H1 (cell line): ENCODE measurements around the gene ELMO1. TPM values are rescaled to one million over a fixed set of nuclear protein-coding genes. Genes with fewer than 3 reads are reported as not detected.

ENCODE experiments used
- CTCF ChIA-PET: fragments of 300-600 bp; sonication (Branson Sonifier 250); formaldehyde crosslinking; loops from one replicate; lab custom pipeline; 2021; ENCODE audit not compliant: partially characterized antibody; lab: Charles Lee
- POLR2A ChIA-PET: fragments of 300-600 bp; sonication (Branson Sonifier 250); formaldehyde crosslinking; loops from one replicate; lab custom pipeline; 2021; ENCODE audit warnings: inconsistent platforms; ENCODE audit not compliant: partially characterized antibody; lab: Charles Lee
- DNase-seq, 2 experiments: peaks; one replicate each; pipeline versions ENCODE4 v3.0.0 to v3.0.0-alpha.2; 2010 to 2022; ENCODE audit warnings: low spot score in 2 of 2, low read depth in 1 of 2, mixed read lengths in 1 of 2
- FAIRE-seq: peaks from 2 replicates; lab custom pipeline; 2011; peaks lifted over from hg19 to GRCh38; lab: Jason Lieb, UNC
- H2AFZ ChIP-seq: 2 replicates; pipeline ENCODE4 v1.8.1; 2012; ENCODE audit warnings: low read length, inconsistent platforms
- H2AK5ac ChIP-seq: 2 replicates; pipeline ENCODE4 v1.6.1; 2013; ENCODE audit warnings: low read depth, low read length
- H2BK120ac ChIP-seq: replicated peaks from 2 replicates; pipeline ENCODE3; 2013; ENCODE audit warnings: low read depth, low read length, inconsistent platforms
- H2BK12ac ChIP-seq: 2 replicates; pipeline ENCODE4 v1.6.1; 2013; ENCODE audit warnings: low read depth, low read length
- H2BK15ac ChIP-seq: 2 replicates; pipeline ENCODE4 v1.6.1; 2013; ENCODE audit warnings: low read length
- H2BK20ac ChIP-seq: 2 replicates; pipeline ENCODE4 v1.6.1; 2013; ENCODE audit warnings: low read length
- H2BK5ac ChIP-seq: 2 replicates; pipeline ENCODE4 v1.6.1; 2013; ENCODE audit warnings: low read depth, low read length
- H3K14ac ChIP-seq: 2 replicates; pipeline ENCODE4 v1.6.1; 2013; ENCODE audit warnings: inconsistent platforms; ENCODE audit not compliant: insufficient read length
- H3K18ac ChIP-seq: 2 replicates; pipeline ENCODE4 v1.6.1; 2013; ENCODE audit warnings: low read length; ENCODE audit errors: extremely low read depth
- H3K23ac ChIP-seq: 2 replicates; pipeline ENCODE4 v1.6.1; 2013; ENCODE audit warnings: inconsistent platforms; ENCODE audit not compliant: insufficient read length
- H3K23me2 ChIP-seq: 2 replicates; pipeline ENCODE4 v1.6.1; 2013; ENCODE audit warnings: low read depth, low read length
- H3K27ac ChIP-seq: 2 replicates; pipeline ENCODE4 v1.6.1; 2011; ENCODE audit warnings: low read depth, low read length, inconsistent platforms
- H3K27me3 ChIP-seq, 4 experiments: replicated peaks in 1 of 4; 1 replicate in 1 of 4; 2 replicates in 3 of 4; pipeline versions ENCODE4 v1.6.1 to v1.8.1; 2011 to 2013; ENCODE audit warnings: low read length in 3 of 4, mild to moderate bottlenecking in 3 of 4, inconsistent platforms in 2 of 4, mixed read lengths in 2 of 4, moderate library complexity in 1 of 4; ENCODE audit not compliant: control insufficient read depth in 3 of 4, insufficient read depth in 3 of 4; ENCODE audit errors: extremely low read depth in 1 of 4
- H3K36me3 ChIP-seq, 4 experiments: 2 replicates each; pipeline versions ENCODE4 v1.6.1 to v1.8.1; 2011 to 2013; ENCODE audit warnings: mild to moderate bottlenecking in 4 of 4, low read length in 3 of 4, moderate library complexity in 2 of 4, control low read depth in 1 of 4, inconsistent platforms in 1 of 4; ENCODE audit not compliant: insufficient read depth in 4 of 4, control insufficient read depth in 2 of 4
- H3K4ac ChIP-seq: replicated peaks from 2 replicates; pipeline ENCODE3; 2013; ENCODE audit warnings: low read length, low read depth, mixed read lengths, inconsistent platforms; ENCODE audit not compliant: insufficient read length
- H3K4me1 ChIP-seq, 4 experiments: replicated peaks in 1 of 4; 1 replicate in 1 of 4; 2 replicates in 3 of 4; pipeline versions ENCODE4 v1.6.1 to v1.8.1; 2011 to 2013; ENCODE audit warnings: low read length in 3 of 4, inconsistent platforms in 2 of 4, mixed read lengths in 1 of 4; ENCODE audit not compliant: insufficient read depth in 4 of 4, control insufficient read depth in 3 of 4
- H3K4me2 ChIP-seq, 2 experiments: 2 replicates each; pipeline versions ENCODE4 v1.6.1 to v1.8.1; 2011 to 2013; ENCODE audit warnings: low read depth in 2 of 2, low read length in 2 of 2, control low read depth in 1 of 2, inconsistent platforms in 1 of 2, mild to moderate bottlenecking in 1 of 2; ENCODE audit not compliant: insufficient read depth in 1 of 2
- H3K4me3 ChIP-seq, 4 experiments: fragments of 200-600, 300-600 bp in 1 of 4; sonication (generic), shearing (Covaris generic), sonication (Bioruptor Twin) in 1 of 4; 2 replicates each; pipeline versions ENCODE4 v1.5.1 to v1.8.1; 2011 to 2016; ENCODE audit warnings: low read length in 4 of 4, low read depth in 3 of 4, control low read depth in 2 of 4, inconsistent platforms in 2 of 4, mild to moderate bottlenecking in 2 of 4, mixed read lengths in 1 of 4, moderate library complexity in 1 of 4; ENCODE audit not compliant: insufficient read depth in 2 of 4; ENCODE audit errors: extremely low read depth in 1 of 4
- H3K56ac ChIP-seq: replicated peaks from 2 replicates; pipeline ENCODE3; 2013; ENCODE audit warnings: low read depth, mild to moderate bottlenecking, mixed read lengths, low read length, inconsistent platforms; ENCODE audit not compliant: insufficient read length
- H3K79me1 ChIP-seq: 2 replicates; pipeline ENCODE4 v1.6.1; 2013; ENCODE audit warnings: low read depth, low read length, control low read depth
- H3K79me2 ChIP-seq, 2 experiments: 2 replicates each; pipeline versions ENCODE4 v1.6.1 to v1.8.1; 2012 to 2013; ENCODE audit warnings: low read length in 2 of 2, mild to moderate bottlenecking in 2 of 2, inconsistent platforms in 1 of 2; ENCODE audit not compliant: insufficient read depth in 2 of 2, control insufficient read depth in 1 of 2
- H3K9ac ChIP-seq, 4 experiments: replicated peaks in 1 of 4; 1 replicate in 1 of 4; 2 replicates in 3 of 4; pipeline versions ENCODE4 v1.6.1 to v1.8.1; 2011 to 2013; ENCODE audit warnings: low read depth in 3 of 4, low read length in 3 of 4, control low read depth in 2 of 4, mild to moderate bottlenecking in 2 of 4, moderate library complexity in 2 of 4, inconsistent platforms in 1 of 4; ENCODE audit errors: extremely low read depth in 1 of 4
- H3K9me3 ChIP-seq, 2 experiments: 2 replicates each; pipeline versions ENCODE4 v1.6.1 to v1.8.1; 2012 to 2013; ENCODE audit warnings: mild to moderate bottlenecking in 2 of 2, moderate library complexity in 2 of 2, control low read depth in 1 of 2, inconsistent platforms in 1 of 2, low read depth in 1 of 2, low read length in 1 of 2, mixed read lengths in 1 of 2; ENCODE audit not compliant: insufficient read depth in 2 of 2
- H4K20me1 ChIP-seq, 2 experiments: replicated peaks in 1 of 2; 2 replicates each; pipeline versions ENCODE3 to v1.8.1; 2011 to 2013; ENCODE audit warnings: inconsistent platforms in 2 of 2, low read length in 2 of 2, mild to moderate bottlenecking in 1 of 2; ENCODE audit not compliant: insufficient read depth in 2 of 2, control insufficient read depth in 1 of 2
- H4K5ac ChIP-seq: 2 replicates; pipeline ENCODE4 v1.6.1; 2013; ENCODE audit warnings: low read length, low read depth, mixed read lengths, inconsistent platforms; ENCODE audit not compliant: insufficient read length
- H4K8ac ChIP-seq: 2 replicates; pipeline ENCODE4 v1.8.0; 2013; ENCODE audit warnings: mild to moderate bottlenecking, moderate library complexity, low read length, inconsistent platforms; ENCODE audit not compliant: insufficient read depth; ENCODE audit errors: extremely low read depth
- H4K91ac ChIP-seq: replicated peaks from 2 replicates; pipeline ENCODE3; 2013; ENCODE audit warnings: low read length, mixed read lengths, inconsistent platforms; ENCODE audit not compliant: insufficient read length
- RAD21 ChIP-seq, 2 experiments: IDR thresholded peaks in 1 of 2; conservative IDR thresholded peaks in 1 of 2; 2 replicates each; pipeline ENCODE4 v1.6.1; 2011; ENCODE audit warnings: low read depth in 2 of 2, low read length in 2 of 2, improper control_type of control experiment in 1 of 2, inconsistent platforms in 1 of 2, mild to moderate bottlenecking in 1 of 2, moderate library complexity in 1 of 2
- SRF ChIP-seq: IDR thresholded peaks from 2 replicates; pipeline ENCODE4 v1.6.1; 2011; ENCODE audit warnings: mild to moderate bottlenecking, low read depth, low read length, moderate library complexity
- WGBS, 2 experiments: shearing (Covaris generic) in 1 of 2; methylation state at CpG; one replicate each; pipeline versions ENCODE4 v1.1.6 to v1.1.7; 2013 to 2015; ENCODE audit warnings: low lambda C conversion rate in 2 of 2, mixed read lengths in 2 of 2, inconsistent platforms in 1 of 2, low coverage in 1 of 2, missing lambda C conversion rate in 1 of 2; ENCODE audit not compliant: insufficient replicate concordance in 2 of 2, insufficient coverage in 1 of 2, insufficient read length in 1 of 2; ENCODE audit errors: extremely low coverage in 1 of 2, missing lambda C conversion rate in 1 of 2; 5-methylcytosine and 5-hydroxymethylcytosine counted together
- polyA plus RNA-seq, 7 experiments: library from polyadenylated mRNA; depleted of rRNA in 3 of 7; stranded (reverse) in 5 of 7; unstranded in 2 of 7; fragments of >200 nt in 5 of 7; fragments of 200-250 nt in 2 of 7; gene quantifications; 1 replicate in 5 of 7; 2 replicates in 1 of 7; 4 replicates in 1 of 7; pipeline versions ENCODE4 v1.2.1 to v1.2.3, GENCODE V29; 2011 to 2013; ENCODE audit warnings: missing spikeins in 2 of 7, mixed read lengths in 2 of 7
- total RNA-seq: library from RNA; stranded (reverse); fragmentation: NEBNext Ultra II Directional; extraction: Animal tissue kit (Norgen Biotek cat#: 25700); gene quantifications from 2 replicates; pipeline ENCODE4 v1.2.1, GENCODE V29; 2021

Gene ELMO1
- total and polyA plus RNA-seq, 2 of the 8 experiments (the other 6 are each of a cell fraction or from before 2014, with no cell fraction given), result 18.4 to 21.0 TPM

DNA sequence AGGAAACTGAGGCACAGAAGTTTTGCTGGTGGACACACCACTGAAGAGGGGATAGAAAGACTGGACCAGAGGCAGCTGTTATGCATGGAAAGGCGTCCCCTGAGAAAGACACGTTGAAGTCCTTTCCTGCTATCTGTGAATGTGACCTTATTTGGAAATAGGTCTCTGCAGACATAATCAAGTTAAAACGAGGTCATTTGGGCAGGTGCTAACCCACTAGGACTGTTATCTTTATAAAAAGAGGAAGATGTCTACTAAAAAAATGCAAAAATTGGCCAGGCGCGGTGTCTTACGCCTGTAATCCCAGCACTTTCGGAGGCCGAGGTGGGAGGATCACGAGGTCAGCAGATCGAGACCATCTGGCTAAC lies 31.6 kb downstream of the ELMO1 start:
- 84% methylated on average over 10 of the region's 10 CpGs; no CpG with 5 or more reads in 1 of the 2 experiments for WGBS, 2 experiments
- H3K27ac ChIP-seq, result no peak overlapping the region
- H3K4me3 ChIP-seq, result no peak overlapping the region
- no peak overlapping the region for H4K91ac ChIP-seq
- no peaks in the 10 kb centered on the region for H3K9me3 ChIP-seq
- H3K36me3 ChIP-seq, result no peaks in the 10 kb centered on the region
- H2BK12ac ChIP-seq, result no peak overlapping the region
- ChIA-PET CTCF (interaction anchor here (0.7 to 2.4 kb wide), 3 partner anchors 30 to 132 kb away, joined by 3 to 8 read pairs (median 5); no protein-coding TSS in a partner anchor), POLR2A (no interaction called here)
- H3K4me2 ChIP-seq, result no peak overlapping the region
- no peak for TF ChIP-seq RAD21 (IDR thresholded peaks at IDR 0.05 in 1 of 2, conservative IDR thresholded peaks at IDR 0.05 in 1 of 2; ENCODE audit: low read depth in 2 of 2, low read length in 2 of 2)
- peak; percentile 67 for TF ChIP-seq SRF
- H3K4me1 ChIP-seq, result peaks cover 0 to 6% (median 0%) of the 10 kb centered on the region in 4 experiments; a peak in 2 of 7 replicates
- H3K4ac ChIP-seq, result no peak overlapping the region
- no peaks in the 10 kb centered on the region for H3K23me2 ChIP-seq
- peaks cover 0 to 3% of the 10 kb centered on the region in 2 experiments; a peak in 1 of 4 replicates for H3K79me2 ChIP-seq
- peaks cover 0 to 1% of the 10 kb centered on the region in 2 experiments for H4K20me1 ChIP-seq
- no peak overlapping the region for H2BK120ac ChIP-seq
- H3K27me3 ChIP-seq, result no peaks in the 10 kb centered on the region
- H3K18ac ChIP-seq, result no peak overlapping the region
- H2BK20ac ChIP-seq, result no peak overlapping the region
- no peaks in the 10 kb centered on the region for H3K79me1 ChIP-seq
- no peak overlapping the region for H2BK15ac ChIP-seq
- H4K5ac ChIP-seq, result no peak overlapping the region
- H3K56ac ChIP-seq, result no peak overlapping the region
- H2AFZ ChIP-seq, result no peak overlapping the region
- no peak overlapping the region for H3K14ac ChIP-seq
- H2AK5ac ChIP-seq, result no peak overlapping the region
- H4K8ac ChIP-seq, result no peak overlapping the region
- H2BK5ac ChIP-seq, result no peak overlapping the region
- FAIRE-seq, result no peak
- H3K9ac ChIP-seq, result no peak overlapping the region
- H3K23ac ChIP-seq, result no peak overlapping the region
- DNase-seq, result no peak
